GM19035 (cell line): ENCODE results near the gene TMEM120B.

ENCODE experiments used
- ATAC-seq: cut with Tn5 transposase; IDR thresholded peaks from one replicate; pipeline ENCODE4 v1.9.1; 2021; ENCODE audit not compliant: unreplicated experiment

Gene TMEM120B

DNA sequence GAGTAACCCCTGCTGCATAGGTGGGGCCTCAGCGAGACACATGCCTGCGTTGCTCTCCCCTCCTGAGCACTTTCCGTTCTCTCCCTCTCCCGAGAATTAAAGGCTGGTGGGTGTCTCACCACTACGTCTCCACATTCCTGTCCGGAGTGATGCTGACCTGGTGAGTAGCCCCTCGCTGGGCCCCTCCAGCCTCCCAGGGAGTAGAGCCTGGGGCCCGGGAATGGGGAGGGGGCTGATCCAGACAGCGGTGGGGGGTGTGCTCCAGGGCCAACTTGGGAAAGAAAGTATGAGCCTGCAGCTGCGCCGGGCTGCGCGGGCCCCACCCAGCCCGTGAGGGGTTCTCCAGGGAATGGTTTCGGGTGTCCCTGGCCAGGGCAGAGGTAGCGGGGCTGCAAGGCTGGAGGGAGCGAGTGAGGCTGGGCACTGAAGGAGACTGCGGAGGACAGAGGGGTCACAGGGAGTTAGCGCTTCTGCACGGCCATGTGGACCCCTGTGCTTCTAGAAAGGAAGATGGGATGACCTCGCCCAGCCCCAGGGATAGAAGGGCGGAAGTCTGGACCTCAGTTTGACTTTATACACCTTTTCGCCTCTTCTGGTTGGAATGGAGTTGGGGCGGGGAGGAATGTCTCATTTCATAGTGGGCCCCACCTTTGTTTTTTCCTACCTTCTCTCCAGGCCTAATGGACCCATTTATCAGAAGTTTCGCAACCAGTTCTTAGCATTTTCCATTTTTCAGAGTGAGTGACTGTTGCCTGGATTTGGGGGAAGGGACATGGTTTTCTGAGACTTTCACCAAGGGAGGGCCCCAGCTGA is 58.5 kb downstream of the TMEM120B start:
- ATAC-seq: no peak

DNA sequence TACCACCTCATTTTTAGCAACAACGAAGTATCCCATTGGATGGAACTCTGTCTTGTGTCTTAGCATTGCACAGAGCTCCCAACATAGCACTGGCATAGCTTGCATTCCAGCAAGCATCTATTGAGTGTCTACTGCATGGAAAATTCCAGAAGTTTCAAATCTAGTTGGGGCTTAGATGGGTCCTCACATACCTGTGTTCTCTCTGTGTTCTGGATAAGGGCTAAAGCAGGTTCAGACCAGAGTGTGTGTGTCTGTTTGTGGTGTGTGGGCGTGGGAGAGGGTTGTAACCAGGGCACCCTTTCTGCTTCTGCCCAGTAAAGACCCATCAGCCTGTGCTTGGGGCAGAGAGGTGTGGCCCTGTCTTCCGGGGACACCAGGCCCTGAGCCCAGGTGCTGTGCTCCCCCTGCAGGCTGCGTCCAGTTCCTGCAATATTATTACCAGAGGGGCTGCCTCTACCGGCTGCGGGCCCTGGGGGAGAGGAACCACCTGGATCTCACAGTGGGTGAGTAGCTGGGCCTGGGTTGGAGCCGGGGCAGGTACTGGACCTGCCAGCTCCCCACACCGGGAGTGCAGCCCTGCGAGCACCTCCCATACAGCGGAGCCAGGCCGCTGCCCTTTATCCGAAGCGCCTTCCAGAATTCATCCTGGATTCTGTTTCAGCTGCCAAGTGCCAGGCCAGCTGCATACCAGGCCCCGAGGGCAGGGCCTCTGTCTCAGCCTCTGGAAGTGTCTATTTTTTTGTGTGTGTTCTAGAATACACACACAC is 60.6 kb downstream of the TMEM120B start:
- peak; percentile 80 for ATAC-seq

DNA sequence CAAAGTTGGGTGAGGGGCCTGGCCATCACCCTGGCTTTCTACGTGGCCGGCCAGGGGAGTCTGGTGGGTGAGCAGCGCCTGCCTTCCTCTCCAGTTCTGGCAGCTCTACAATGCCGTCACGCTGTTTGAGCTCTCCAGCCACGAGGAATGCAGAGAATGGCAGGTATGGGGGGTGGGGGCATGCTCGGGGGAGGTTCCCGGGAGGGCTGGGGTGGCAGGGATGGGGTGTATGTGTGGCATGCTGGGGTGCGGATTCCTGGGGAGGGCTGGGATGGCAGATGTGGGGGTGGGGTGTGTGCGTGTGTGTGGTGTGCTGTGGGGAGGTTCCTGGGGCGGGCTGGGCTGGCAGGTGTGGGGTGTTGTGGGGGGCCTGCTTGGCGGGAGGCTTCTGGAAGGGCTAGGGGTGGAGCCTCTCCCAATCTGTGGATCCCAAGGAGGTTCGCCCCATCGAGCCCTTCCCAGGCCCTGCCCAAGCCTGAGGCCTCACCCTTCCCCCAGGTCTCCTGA is 62.5 kb downstream of the TMEM120B start:
- no peak for ATAC-seq

DNA sequence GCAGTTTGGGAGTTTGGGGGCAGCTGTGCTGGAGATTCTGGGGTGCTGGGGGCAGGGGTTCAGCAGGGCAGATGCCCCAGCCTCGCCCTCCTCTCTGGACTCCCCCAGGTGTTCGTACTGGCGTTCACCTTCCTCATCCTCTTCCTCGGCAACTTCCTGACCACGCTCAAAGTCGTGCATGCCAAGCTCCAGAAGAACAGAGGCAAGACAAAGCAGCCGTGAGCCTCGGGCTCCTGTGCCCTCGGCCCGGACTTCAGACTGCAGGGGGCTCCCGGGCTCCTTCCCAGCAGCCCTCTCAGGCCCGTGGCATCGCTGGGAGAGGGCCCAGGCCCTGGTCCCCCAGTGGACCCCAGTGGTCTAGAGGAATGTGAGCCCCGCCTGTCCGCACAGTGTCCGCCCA is 62.9 kb downstream of the TMEM120B start:
- ATAC-seq: no peak

DNA sequence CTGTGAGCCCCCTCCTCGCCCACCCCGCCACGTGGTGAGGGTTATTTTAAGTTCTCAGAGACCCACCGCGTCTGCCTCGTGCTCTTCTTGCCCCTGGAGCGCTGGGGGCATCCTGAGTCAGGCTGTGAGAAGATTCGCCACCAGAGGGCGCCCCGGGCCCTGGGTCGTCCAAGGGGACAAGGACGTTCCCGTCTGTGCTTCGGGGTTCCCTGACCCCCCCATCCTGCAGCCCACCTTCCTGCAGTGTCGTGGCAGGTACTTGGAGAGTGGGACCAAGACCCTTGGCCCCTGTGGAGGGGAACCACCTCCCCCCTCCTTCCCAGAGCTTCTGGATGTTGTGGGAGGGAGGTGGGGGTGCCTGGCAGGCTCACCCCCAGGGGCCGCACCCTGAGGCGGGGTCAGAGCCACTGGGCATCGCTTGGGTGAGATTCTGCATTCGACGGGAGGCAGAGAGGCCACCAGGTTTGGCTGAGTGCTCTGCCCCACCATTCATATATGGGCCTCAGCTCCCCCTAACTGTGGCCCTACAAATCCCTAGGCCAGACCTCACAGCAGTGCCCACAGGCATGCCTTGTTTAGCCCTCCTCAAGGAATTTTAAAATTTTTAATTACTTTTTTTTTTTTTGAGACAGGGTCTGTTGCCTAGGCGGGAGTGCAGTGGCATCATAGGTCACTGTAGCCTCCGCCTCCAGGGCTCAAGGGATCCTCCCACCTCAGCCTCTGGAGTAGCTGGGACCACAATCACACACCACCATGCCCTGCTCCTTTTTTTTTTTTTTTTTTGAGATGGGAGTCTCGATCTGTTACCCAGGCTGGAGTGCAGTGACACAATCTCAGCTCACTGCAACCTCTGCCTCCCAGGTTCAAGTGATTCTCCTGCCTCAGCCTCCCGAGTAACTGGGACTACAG is 63.9 kb downstream of the TMEM120B start:
- no peak for ATAC-seq

DNA sequence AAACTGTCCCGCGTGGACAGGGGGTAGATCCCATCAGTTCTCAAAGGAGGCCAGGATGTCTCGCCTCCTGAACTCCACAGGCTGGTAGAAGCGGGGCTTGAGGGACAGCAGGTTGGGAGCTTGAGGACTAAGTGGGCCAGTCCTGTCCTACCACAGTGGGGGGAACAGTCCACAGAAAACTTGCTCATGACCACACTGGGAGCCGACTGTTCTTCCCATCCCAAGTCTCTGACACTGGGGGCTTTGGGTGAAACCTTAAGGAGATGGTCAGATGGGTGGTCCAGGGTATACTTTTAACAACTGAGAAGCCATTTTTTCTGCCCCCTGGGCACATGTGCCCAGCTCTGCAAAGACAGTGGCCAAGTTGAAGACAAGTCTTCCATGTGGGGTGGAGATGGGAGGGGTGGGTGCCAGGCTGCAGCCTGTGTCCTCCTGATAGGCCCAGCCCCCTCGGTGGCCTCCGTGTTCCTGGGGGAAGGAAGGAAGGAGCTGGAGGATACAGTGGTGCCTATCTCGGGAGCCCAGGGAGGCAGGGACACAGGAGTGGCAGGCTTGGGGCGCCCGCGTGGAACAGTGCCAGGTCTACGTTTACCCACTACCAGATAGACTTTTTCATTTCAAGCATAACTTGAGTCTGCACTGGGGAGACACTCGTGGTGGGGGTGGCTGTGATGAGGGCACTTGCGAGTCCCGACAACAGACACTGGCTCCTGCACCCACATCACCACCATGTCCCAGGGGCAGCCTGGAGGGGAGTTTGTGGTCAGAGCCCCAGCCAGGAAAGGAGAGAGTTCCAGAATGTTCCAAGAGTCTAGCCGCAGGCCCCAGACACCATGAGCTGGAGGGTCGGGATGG is 66.2 kb downstream of the TMEM120B start:
- no peak for ATAC-seq

DNA sequence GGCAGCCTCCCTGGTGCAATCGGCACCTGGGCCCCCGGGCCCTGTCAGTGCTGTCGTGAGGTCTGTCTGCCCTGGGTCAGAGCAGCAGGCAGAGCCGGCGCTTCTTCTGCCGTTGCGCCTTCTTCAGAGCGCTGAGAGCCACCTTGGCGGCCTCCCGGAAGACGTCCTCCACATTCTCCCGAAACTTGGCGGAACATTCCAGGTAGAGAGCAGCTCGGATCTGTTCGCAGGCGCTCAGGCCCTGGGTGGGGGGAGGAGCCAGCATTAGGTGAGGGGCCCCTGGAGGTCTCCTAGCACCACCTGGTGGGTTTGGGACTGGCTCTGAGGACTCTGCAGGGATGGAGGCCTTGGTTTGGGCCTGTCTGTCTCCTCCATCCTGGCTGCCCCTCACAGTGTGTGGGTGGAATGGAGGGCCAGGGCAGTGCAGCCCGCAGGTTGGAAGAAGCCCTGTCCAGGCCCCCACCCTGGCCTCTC is 66.9 kb downstream of the TMEM120B start:
- no peak for ATAC-seq

DNA sequence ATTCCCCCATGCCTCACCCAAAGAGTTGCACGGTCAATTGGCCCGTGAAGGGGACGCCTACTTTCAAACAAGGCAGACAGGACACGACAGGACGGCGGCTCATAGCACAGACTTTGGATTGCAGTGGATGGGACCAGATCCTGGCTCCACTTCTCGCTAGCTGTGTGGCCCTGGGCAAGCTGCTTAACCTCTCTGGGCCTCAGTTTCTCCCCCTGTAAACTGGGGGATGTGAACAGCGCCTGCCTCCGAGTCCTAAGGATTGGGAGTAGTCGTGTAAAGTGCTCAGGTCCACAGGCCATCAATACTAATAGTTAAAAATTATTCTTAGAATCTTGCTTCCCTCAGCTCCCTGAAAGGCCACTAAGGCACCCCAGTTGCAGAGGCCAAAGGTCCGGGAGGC is 67.9 kb downstream of the TMEM120B start:
- no peak for ATAC-seq

DNA sequence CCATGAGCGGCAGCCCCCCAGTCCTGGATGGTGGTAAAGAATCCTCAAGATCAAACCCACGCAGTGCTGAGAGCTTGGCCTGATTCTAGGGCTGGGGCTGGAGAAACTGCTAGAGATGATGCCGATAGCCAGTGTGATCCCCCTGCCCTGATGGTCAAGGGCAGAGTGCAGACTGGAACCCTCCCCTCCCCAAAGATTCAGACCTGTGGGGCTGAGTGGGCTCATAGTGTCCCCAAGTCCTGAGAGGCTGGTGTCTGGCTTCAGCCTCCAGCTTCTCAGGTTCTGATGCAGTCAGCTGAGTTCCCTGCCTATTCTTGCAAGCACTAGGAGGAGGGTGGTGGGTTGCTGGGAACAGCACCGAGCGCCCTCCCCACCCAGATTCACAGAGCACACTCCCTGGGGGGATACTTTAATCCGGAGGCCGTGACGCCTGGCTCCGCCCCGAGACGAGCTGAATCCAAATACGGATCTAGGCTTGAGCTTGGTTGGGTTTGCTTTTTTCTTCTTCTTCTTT is 69.0 kb downstream of the TMEM120B start:
- peak; percentile 24 for ATAC-seq

DNA sequence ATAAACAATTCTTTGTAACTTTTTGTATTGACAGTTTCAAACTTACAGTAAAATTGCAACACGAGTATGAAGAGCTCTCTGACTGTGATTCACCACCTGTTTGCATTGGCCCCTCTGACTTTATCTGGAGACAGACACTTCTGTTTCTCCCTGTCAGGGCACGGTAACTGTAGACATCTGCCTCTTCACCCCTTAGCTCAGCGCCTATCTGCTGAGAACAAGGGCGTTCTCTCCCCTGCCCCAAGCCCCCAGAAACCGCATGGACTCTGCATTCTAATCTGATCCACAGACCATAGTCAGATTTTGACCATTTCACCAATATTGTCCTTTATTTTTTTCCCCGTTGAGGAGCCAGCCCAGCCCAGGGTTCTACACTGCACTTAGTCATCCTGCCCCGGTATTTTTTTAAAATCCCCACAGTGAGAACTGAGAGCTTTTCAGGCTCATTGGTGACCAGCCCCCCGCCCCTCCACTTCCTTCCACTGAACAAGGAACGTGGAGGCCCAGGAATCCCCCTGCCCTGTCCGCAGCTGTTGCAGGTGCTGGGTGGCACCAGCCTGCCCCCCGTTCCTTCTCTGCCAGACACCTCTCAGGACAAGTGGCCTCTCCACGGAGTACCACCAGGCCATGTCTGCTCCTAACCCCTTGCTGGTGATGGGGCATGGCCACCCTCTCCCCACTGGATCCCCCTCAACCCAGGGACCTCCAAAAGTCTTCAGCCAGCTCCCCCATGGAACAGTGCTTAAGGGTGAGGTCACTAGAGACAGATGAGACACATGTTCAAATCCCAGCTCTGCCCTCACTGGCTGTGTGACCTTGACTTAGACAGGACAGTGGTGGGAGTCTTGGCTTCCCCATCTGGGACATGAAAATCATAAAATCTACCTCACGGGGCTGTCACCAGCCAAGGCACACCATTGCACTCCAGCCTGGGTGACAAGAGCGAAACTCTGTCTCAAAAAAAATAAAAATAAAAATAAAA is 69.7 kb downstream of the TMEM120B start:
- ATAC-seq: peak; percentile 62

DNA sequence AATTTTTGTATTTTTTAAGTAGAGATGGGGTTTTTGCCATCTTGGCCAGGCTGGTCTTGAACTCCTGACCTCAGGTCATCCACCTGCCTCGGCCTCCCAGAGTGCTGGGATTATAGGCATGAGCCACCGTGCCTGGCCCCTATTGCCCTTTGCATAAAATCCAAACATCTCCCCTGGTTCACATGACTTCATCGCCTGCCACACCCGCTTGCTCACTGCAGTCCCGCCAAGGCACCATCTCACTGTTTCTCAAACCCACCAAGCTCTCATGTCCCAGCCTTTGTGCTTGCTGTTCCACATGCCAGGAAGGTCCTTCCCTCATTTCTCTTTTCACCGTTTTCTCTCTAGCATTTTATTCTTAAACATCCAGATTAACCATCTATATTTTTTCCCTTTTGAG is 71.2 kb downstream of the TMEM120B start:
- no peak for ATAC-seq

DNA sequence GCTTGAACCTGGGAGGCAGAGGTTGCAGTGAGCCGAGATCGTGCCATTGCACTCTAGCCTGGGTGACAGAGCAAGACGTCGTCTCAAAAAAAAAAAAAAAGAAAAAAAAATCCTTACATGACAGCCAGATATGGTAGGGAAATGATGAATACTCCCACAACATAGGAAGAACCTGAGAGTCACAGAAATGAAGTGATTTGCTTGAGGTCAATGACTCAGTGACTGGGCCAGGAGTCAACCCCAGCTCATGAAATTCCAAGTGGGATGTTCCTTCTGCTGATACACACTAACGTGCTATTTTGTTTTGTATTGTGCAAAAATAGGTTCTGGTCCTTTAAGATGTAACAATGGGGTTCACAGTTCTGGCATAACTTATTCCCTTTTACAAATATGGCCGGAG is 71.9 kb downstream of the TMEM120B start:
- no peak for ATAC-seq

DNA sequence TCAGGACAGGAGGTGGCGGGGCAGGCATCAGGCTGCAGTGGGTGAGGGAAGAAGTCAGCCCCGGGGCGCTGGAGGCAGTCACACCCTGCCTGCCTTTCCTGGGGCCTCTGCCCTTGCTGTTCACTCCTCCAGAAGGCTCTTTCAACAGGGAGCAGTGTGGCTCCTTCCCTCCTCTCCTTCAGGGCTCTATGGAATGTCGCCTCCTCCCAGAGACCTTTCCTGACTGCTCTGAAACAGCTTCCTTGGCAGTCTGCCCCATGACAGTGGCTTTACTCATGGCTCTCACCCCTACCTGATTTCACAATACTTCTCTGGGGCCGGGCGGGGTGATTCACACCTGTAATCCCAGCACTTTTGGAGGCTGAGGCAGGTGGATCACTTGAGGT is 73.9 kb downstream of the TMEM120B start:
- no peak for ATAC-seq

DNA sequence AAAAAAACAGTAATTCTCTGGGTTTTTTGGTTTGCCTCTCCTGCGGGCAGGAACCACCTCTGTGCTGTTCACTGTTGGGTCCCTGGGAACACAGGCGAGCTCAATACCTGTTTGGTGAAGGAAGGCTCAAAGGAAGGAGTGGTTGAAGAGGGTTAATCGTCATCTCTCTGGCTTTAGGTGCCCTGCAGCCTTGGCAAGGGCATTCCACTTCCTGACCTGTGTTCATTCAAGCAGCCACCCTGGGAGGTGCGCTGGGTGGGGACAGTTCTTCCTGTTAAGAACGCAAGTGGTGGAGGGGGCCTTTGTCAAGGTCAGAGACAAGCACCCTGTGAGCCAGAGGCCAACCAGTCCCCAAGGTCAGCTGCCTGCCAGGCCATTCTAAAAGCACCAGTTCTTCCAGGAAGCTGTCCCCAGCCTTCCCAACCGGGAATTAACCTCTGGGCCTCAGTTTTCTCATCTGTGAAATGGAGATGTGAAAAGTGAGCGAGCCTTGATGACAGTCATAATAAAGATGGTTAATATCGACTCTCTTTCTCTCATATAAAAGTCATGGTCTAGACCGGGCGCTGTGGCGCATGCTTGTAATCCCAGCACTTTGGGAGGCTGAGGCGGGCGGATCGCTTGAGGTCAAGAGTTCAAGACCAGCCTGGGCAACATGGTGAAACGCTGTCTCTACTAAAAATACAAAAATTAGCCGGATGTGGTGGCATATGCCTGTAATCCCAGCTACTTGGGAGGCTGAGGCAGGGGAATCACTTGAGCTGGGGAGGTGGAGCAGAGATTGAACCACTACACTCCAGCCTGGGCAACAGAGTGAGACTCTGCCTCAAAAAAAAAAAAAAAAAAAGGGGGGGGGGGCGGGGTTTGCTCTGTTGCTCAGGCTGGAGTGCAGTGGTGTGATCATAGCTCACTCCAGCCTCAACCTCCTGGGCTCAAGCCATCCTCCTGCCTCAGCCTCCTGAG is 74.8 kb downstream of the TMEM120B start:
- no peak for ATAC-seq

DNA sequence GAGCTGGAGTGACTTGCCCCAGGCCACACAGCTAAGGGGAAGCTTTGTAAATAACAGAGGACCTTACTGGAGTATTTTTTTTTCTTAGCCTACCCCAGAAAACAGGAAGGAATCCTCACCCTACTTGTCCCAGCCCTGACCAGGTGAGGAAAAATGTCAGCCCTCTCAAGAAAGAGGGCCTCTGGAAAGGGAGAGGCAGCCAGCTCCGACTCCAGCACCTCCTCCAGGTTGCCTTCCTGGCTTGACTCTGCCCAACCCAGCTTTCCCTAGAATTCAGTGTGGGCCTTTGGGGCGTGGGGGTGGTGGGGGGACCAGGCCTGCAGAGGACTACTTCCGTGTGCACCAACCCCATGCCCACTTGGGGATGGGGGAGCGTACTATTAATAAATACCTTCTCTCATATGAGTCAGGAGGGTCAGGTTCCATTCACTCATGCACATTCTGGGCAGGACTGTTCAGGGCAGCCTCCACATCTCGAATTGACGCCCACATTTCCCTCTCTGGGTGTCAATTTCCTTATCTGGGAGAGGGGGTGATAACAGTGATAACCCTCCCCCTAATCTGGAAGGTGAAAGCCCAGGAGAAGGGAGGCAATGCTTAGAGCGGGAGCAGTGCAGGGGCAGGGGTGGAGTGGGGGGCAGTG is 75.7 kb downstream of the TMEM120B start:
- ATAC-seq: no peak

DNA sequence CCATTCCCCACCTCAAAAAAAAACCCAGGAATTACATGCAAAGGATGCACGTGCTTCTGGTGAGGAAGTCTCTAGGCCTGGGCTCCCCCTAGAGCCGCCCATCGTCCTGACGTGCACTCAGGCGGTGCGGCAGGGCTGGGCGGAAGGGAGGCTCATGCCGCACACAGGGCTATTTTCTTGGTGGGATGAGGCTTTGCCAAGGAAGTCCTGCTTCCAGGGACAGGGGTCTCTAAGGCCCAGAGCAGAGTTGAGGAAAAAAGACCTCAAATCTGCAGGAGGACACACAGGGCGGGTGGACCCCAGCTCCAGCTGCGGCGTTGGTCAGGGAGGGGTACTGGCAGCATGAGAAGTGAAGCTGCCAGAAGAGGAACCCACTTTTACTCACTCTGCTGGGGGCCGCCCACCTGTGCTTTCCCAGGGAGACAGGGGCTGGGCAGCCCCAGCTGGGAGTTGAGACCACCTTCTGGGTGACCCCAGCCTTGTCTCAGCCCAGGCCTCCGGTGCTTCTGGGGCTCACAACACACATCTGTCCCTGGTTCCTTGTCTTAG is 76.8 kb downstream of the TMEM120B start:
- ATAC-seq: no peak
